ENCODE measurements around the gene PDRG1. TPM values are rescaled to one million over a fixed set of nuclear protein-coding genes. Genes with fewer than 3 reads are reported as not detected.

Gene PDRG1
- total RNA-seq, 2 donors from 2014 or later: 20.4 to 24.4 TPM

DNA sequence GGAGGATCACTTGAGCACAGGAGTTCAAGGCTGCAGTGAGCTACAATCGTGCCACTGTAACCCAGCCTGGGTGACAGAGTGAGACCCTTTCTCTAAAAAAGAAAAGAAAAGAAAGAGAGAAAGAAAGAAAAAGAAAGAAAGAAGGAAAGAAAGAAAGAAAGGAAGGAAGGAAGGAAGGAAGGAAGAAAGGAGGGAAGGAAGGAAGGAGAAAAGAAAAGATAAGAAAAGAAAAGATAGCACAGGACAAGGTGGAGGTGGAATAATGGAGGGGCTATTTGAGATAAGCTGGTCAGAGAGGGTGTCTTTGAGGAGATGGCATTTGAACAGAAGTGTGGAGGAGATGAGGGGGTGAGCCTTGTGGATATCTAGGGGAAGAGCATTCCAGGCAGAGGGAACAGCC is 2.7 kb upstream of the PDRG1 start:
- Histone ChIP-seq H3K36me3 (ENCODE audit: control insufficient read depth, insufficient read depth, low read length) (peaks cover 9% of the 10 kb centered on the region), H3K27ac (ENCODE audit: low read depth, low read length) (no peak overlapping the region), H3K4me1 (ENCODE audit: control insufficient read depth, insufficient read depth, low read length) (no peaks in the 10 kb centered on the region), H3K27me3 (ENCODE audit: control insufficient read depth, insufficient read depth, low read length, poor library complexity, severe bottlenecking) (peaks cover 16% of the 10 kb centered on the region), H3K9ac (ENCODE audit: extremely low read depth, low read length, poor library complexity, severe bottlenecking) (no peak overlapping the region), H3K4me3 (ENCODE audit: low read length) (no peak overlapping the region), H3K9me3 (ENCODE audit: control insufficient read depth, low read length) (no peaks in the 10 kb centered on the region)
- TF ChIP-seq, protein P1, sequence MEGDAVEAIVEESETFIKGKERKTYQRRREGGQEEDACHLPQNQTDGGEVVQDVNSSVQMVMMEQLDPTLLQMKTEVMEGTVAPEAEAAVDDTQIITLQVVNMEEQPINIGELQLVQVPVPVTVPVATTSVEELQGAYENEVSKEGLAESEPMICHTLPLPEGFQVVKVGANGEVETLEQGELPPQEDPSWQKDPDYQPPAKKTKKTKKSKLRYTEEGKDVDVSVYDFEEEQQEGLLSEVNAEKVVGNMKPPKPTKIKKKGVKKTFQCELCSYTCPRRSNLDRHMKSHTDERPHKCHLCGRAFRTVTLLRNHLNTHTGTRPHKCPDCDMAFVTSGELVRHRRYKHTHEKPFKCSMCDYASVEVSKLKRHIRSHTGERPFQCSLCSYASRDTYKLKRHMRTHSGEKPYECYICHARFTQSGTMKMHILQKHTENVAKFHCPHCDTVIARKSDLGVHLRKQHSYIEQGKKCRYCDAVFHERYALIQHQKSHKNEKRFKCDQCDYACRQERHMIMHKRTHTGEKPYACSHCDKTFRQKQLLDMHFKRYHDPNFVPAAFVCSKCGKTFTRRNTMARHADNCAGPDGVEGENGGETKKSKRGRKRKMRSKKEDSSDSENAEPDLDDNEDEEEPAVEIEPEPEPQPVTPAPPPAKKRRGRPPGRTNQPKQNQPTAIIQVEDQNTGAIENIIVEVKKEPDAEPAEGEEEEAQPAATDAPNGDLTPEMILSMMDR (conservative IDR thresholded peaks at IDR 0.05): no peak
- WGBS, 2 experiments (ENCODE audit: insufficient coverage in 1 of 2, insufficient read length in 1 of 2): 63 to 100% methylated on average over 1 of the region's 1 CpG
- Mint-ChIP-seq H3K4me1 (peaks cover 7% of the 10 kb centered on the region), H3K9me3 (no peaks in the 10 kb centered on the region), H3K4me3 (no peak overlapping the region), H3K36me3 (ENCODE audit: low read depth) (peaks cover 8% of the 10 kb centered on the region), H3K27me3 (ENCODE audit: insufficient read depth) (peaks cover 55% of the 10 kb centered on the region), H3K27ac (no peak overlapping the region)
- no peak for DNase-seq

DNA sequence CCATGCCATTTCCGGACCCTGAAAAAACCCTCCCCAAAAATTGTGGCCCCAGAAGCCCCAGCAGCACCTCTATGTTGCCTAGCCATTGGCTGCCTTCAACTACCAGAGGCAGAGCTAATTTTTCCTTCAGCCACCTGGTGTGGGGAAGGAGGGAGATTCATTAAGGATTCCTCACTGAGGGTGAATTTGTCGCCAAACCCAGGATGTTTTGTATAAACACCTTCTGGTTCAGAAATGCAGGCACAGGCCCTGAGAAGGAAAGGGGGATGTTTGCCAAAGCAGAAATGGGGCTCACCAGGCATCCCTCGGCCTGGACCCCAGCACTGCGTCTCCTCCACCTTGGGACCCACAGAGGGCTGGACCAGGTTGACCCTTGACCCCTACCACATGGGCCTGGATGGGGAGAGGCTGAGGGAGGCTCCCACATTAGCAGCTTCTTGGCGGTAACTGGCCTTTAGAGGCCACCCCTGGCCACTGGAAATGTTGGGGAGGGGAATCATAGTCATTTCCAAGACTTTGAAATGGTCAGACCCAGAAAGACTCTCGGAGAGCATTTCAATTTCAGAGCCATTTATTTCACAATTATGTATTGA is 1.8 kb upstream of the PDRG1 start:
- H3K4me3 Mint-ChIP-seq: no peak overlapping the region
- Histone ChIP-seq H3K4me3 (ENCODE audit: low read length) (no peak overlapping the region), H3K27ac (ENCODE audit: low read depth, low read length) (no peak overlapping the region), H3K9ac (ENCODE audit: extremely low read depth, low read length, poor library complexity, severe bottlenecking) (no peak overlapping the region), H3K36me3 (ENCODE audit: control insufficient read depth, insufficient read depth, low read length) (peaks cover 15% of the 10 kb centered on the region), H3K27me3 (ENCODE audit: control insufficient read depth, insufficient read depth, low read length, poor library complexity, severe bottlenecking) (peaks cover 12% of the 10 kb centered on the region), H3K4me1 (ENCODE audit: control insufficient read depth, insufficient read depth, low read length) (no peaks in the 10 kb centered on the region), H3K9me3 (ENCODE audit: control insufficient read depth, low read length) (peaks cover 3% of the 10 kb centered on the region)
- no peak for DNase-seq
- no peak overlapping the region for H3K27ac Mint-ChIP-seq
- no peaks in the 10 kb centered on the region for H3K9me3 Mint-ChIP-seq
- 92 to 94% methylated on average over 2 to 6 of the region's 6 CpGs for WGBS, 2 experiments (ENCODE audit: insufficient coverage in 1 of 2, insufficient read length in 1 of 2)
- peaks cover 49% of the 10 kb centered on the region for H3K27me3 Mint-ChIP-seq (ENCODE audit: insufficient read depth)
- peaks cover 7% of the 10 kb centered on the region for H3K4me1 Mint-ChIP-seq
- H3K36me3 Mint-ChIP-seq (ENCODE audit: low read depth): peaks cover 16% of the 10 kb centered on the region
- TF ChIP-seq, protein P1 (conservative IDR thresholded peaks at IDR 0.05): no peak

GRCh38 chr20:31951203-31951529 is 680 bp downstream of the PDRG1 start:
- TF ChIP-seq, protein P1 (conservative IDR thresholded peaks at IDR 0.05): no peak
- Mint-ChIP-seq H3K27me3 (ENCODE audit: insufficient read depth) (peaks cover 31% of the 10 kb centered on the region), H3K36me3 (ENCODE audit: low read depth) (peaks cover 40% of the 10 kb centered on the region), H3K4me3 (peak overlapping the region; percentile 94), H3K4me1 (peaks cover 7% of the 10 kb centered on the region), H3K27ac (peak overlapping the region; percentile 92), H3K9me3 (peaks cover 6% of the 10 kb centered on the region)
- DNase-seq: no peak
- peak overlapping the region; percentile 88 for H3K9ac ChIP-seq (ENCODE audit: extremely low read depth, low read length, poor library complexity, severe bottlenecking)
- H3K4me1 ChIP-seq (ENCODE audit: control insufficient read depth, insufficient read depth, low read length): no peaks in the 10 kb centered on the region
- H3K36me3 ChIP-seq (ENCODE audit: control insufficient read depth, insufficient read depth, low read length): peaks cover 40% of the 10 kb centered on the region
- WGBS, 2 experiments (ENCODE audit: insufficient coverage in 1 of 2, insufficient read length in 1 of 2): 8% methylated on average over 6 of the region's 6 CpGs; no CpG with 5 or more reads in 1 of the 2 experiments
- peak overlapping the region; percentile 96 for H3K4me3 ChIP-seq (ENCODE audit: low read length)
- peaks cover 7% of the 10 kb centered on the region for H3K27me3 ChIP-seq (ENCODE audit: control insufficient read depth, insufficient read depth, low read length, poor library complexity, severe bottlenecking)
- H3K9me3 ChIP-seq (ENCODE audit: control insufficient read depth, low read length): peaks cover 13% of the 10 kb centered on the region
- no peak overlapping the region for H3K27ac ChIP-seq (ENCODE audit: low read depth, low read length)
